ENCODE results near the gene GPR158. TPM values are rescaled to one million over a fixed set of nuclear protein-coding genes. Genes with fewer than 3 reads are reported as not detected.

Gene GPR158
- total RNA-seq, 1 experiment from 2014 or later: 0.07 TPM

GRCh38 chr10:25632802-25633201, 458.0 kb downstream of the GPR158 start:
- no peak overlapping the region for H3K4me3 ChIP-seq (ENCODE audit: low read depth, low read length)
- H3K4me1 Mint-ChIP-seq (ENCODE audit: low read depth, unreplicated experiment): peaks cover 6% of the 10 kb centered on the region
- intact Hi-C loops (cut with micrococcal nuclease; ENCODE audit: unreplicated experiment): no loop called here
- H3K27me3 Mint-ChIP-seq (ENCODE audit: insufficient read depth, unreplicated experiment): peaks cover 25% of the 10 kb centered on the region
- ChIA-PET POLR2A (no interaction called here), CTCF (no interaction called here)
- no TSS peak for BruUV-seq (replicated peaks)
- no peaks in the 10 kb centered on the region for H3K36me3 ChIP-seq (ENCODE audit: control insufficient read depth, insufficient read depth, low read length)
- no peaks in the 10 kb centered on the region for H3K27me3 ChIP-seq (replicated peaks; ENCODE audit: control insufficient read depth, insufficient read depth, low read length)
- H3K9me3 Mint-ChIP-seq (ENCODE audit: unreplicated experiment): no peaks in the 10 kb centered on the region
- H3K4me3 Mint-ChIP-seq (ENCODE audit: unreplicated experiment): no peak overlapping the region
- no peaks in the 10 kb centered on the region for H3K36me3 Mint-ChIP-seq (ENCODE audit: insufficient read depth, unreplicated experiment)
- H3K4me1 ChIP-seq: no peaks in the 10 kb centered on the region
- no peak for DNase-seq
- H3K27ac Mint-ChIP-seq (ENCODE audit: unreplicated experiment): no peak overlapping the region
- TF ChIP-seq CTCF (IDR thresholded peaks at IDR 0.05; ENCODE audit: insufficient read depth in 1 of 2, low read depth in 1 of 2, low read length in 1 of 2, severe bottlenecking in 1 of 2, unreplicated experiment in 1 of 2): no peak
- H3K9me3 ChIP-seq: no peaks in the 10 kb centered on the region

- no peaks in the 10 kb centered on the region for H3K4me1 ChIP-seq
- intact Hi-C loops (cut with micrococcal nuclease; ENCODE audit: unreplicated experiment): no loop called here
- ChIA-PET POLR2A (no interaction called here), CTCF (no interaction called here)
- H3K9me3 ChIP-seq: no peaks in the 10 kb centered on the region
- no peak for TF ChIP-seq CTCF (IDR thresholded peaks at IDR 0.05; ENCODE audit: insufficient read depth in 1 of 2, low read depth in 1 of 2, low read length in 1 of 2, severe bottlenecking in 1 of 2, unreplicated experiment in 1 of 2)
- no peaks in the 10 kb centered on the region for H3K9me3 Mint-ChIP-seq (ENCODE audit: unreplicated experiment)
- no peak for DNase-seq
- BruUV-seq (replicated peaks): no TSS peak
- H3K36me3 ChIP-seq (ENCODE audit: control insufficient read depth, insufficient read depth, low read length): no peaks in the 10 kb centered on the region
- H3K4me3 Mint-ChIP-seq (ENCODE audit: unreplicated experiment): no peak overlapping the region
- peaks cover 6% of the 10 kb centered on the region for H3K4me1 Mint-ChIP-seq (ENCODE audit: low read depth, unreplicated experiment)
- no peaks in the 10 kb centered on the region for H3K27me3 ChIP-seq (replicated peaks; ENCODE audit: control insufficient read depth, insufficient read depth, low read length)
- no peaks in the 10 kb centered on the region for H3K36me3 Mint-ChIP-seq (ENCODE audit: insufficient read depth, unreplicated experiment)
- no peak overlapping the region for H3K27ac Mint-ChIP-seq (ENCODE audit: unreplicated experiment)
- H3K27me3 Mint-ChIP-seq (ENCODE audit: insufficient read depth, unreplicated experiment): peaks cover 24% of the 10 kb centered on the region
- no peak overlapping the region for H3K4me3 ChIP-seq (ENCODE audit: low read depth, low read length)
Measured at GRCh38 chr10:25633542-25633941, 458.7 kb downstream of the GPR158 start.

GRCh38 chr10:25639646-25640045, 464.8 kb downstream of the GPR158 start:
- no peak for TF ChIP-seq CTCF (IDR thresholded peaks at IDR 0.05; ENCODE audit: insufficient read depth in 1 of 2, low read depth in 1 of 2, low read length in 1 of 2, severe bottlenecking in 1 of 2, unreplicated experiment in 1 of 2)
- ChIA-PET CTCF (no interaction called here), POLR2A (no interaction called here)
- Mint-ChIP-seq H3K36me3 (ENCODE audit: insufficient read depth, unreplicated experiment) (no peaks in the 10 kb centered on the region), H3K4me3 (ENCODE audit: unreplicated experiment) (no peak overlapping the region), H3K9me3 (ENCODE audit: unreplicated experiment) (no peaks in the 10 kb centered on the region), H3K27me3 (ENCODE audit: insufficient read depth, unreplicated experiment) (peaks cover 15% of the 10 kb centered on the region), H3K27ac (ENCODE audit: unreplicated experiment) (no peak overlapping the region), H3K4me1 (ENCODE audit: low read depth, unreplicated experiment) (peaks cover 6% of the 10 kb centered on the region)
- no peaks in the 10 kb centered on the region for H3K4me1 ChIP-seq
- no peak overlapping the region for H3K4me3 ChIP-seq (ENCODE audit: low read depth, low read length)
- DNase-seq: no peak
- BruUV-seq (replicated peaks): no TSS peak
- no peaks in the 10 kb centered on the region for H3K27me3 ChIP-seq (replicated peaks; ENCODE audit: control insufficient read depth, insufficient read depth, low read length)
- no peaks in the 10 kb centered on the region for H3K36me3 ChIP-seq (ENCODE audit: control insufficient read depth, insufficient read depth, low read length)
- H3K9me3 ChIP-seq: no peaks in the 10 kb centered on the region
- intact Hi-C loops (cut with micrococcal nuclease; ENCODE audit: unreplicated experiment): loop anchor here (5.0 kb wide), 2 partner anchors 117 to 527 kb away; no protein-coding TSS in a partner anchor

All from Caco-2 (cell line).